Smooth muscle cell (in vitro differentiated cells): Measurements from ENCODE around the gene PSMA7. TPM values are rescaled to one million over a fixed set of nuclear protein-coding genes. Genes with fewer than 3 reads are reported as not detected.

Source experiments
- DNase-seq: peaks from one replicate; lab custom pipeline; 2025; ENCODE audit not compliant: unreplicated experiment; lab: John Stamatoyannopoulos, UW
- H2AFZ ChIP-seq: fragments of 200-600 bp; sonication (generic); 2 replicates; pipeline ENCODE4 v1.6.0; 2016; ENCODE audit warnings: antibody characterized with exemption, low read depth, mild to moderate bottlenecking
- H3F3A ChIP-seq: fragments of 200-600 bp; sonication (generic); 2 replicates; pipeline ENCODE4 v1.6.0; 2017; ENCODE audit warnings: antibody characterized with exemption, low read depth
- H3K27ac ChIP-seq: fragments of 200-600 bp; sonication (generic); 2 replicates; pipeline ENCODE4 v1.5.1; 2016; ENCODE audit warnings: low read depth, mild to moderate bottlenecking
- H3K27me3 ChIP-seq: fragments of 200-600 bp; sonication (generic); 2 replicates; pipeline ENCODE4 v1.6.1; 2016; ENCODE audit warnings: low read depth, mild to moderate bottlenecking
- H3K36me3 ChIP-seq: fragments of 200-600 bp; sonication (generic); 2 replicates; pipeline ENCODE4 v1.5.1; 2016; ENCODE audit warnings: low read depth
- H3K4me1 ChIP-seq: fragments of 200-600 bp; sonication (generic); 2 replicates; pipeline ENCODE4 v1.5.1; 2016; ENCODE audit warnings: low read depth
- H3K4me2 ChIP-seq: fragments of 200-600 bp; sonication (generic); 2 replicates; pipeline ENCODE4 v1.6.0; 2016; ENCODE audit warnings: mild to moderate bottlenecking
- H3K4me3 ChIP-seq: fragments of 200-600 bp; sonication (generic); 2 replicates; pipeline ENCODE4 v1.5.1; 2016; ENCODE audit warnings: mild to moderate bottlenecking
- H3K79me2 ChIP-seq: fragments of 200-600 bp; sonication (generic); 2 replicates; pipeline ENCODE4 v1.6.0; 2016; ENCODE audit warnings: low read depth, mild to moderate bottlenecking
- H3K9ac ChIP-seq: fragments of 200-600 bp; sonication (generic); 2 replicates; pipeline ENCODE4 v1.6.0; 2016; ENCODE audit warnings: low read depth
- H3K9me3 ChIP-seq: fragments of 200-600 bp; sonication (generic); replicated peaks from 2 replicates; pipeline ENCODE4 v1.5.1; 2016; ENCODE audit warnings: low read depth
- H4K20me1 ChIP-seq: fragments of 200-600 bp; sonication (generic); 2 replicates; pipeline ENCODE4 v1.6.0; 2016; ENCODE audit warnings: low read depth
- WGBS: methylation state at CpG from one replicate; pipeline ENCODE4 v1.1.7; 2016; ENCODE audit warnings: low lambda C conversion rate; 5-methylcytosine and 5-hydroxymethylcytosine counted together
- polyA plus RNA-seq: library from polyadenylated mRNA; unstranded; fragments of >200 nt; fragmentation: Nextera tagmentation; extraction: Ambion mirVana; gene quantifications from 2 replicates; pipeline ENCODE4 v1.2.1, GENCODE V29; 2016
- total RNA-seq: library from RNA; depleted of rRNA; stranded (reverse); fragments of >200 nt; gene quantifications from 2 replicates; pipeline ENCODE4 v1.2.3, GENCODE V29; 2014
- TF ChIP-seq, protein P1 (sequence below): fragments of 200-600 bp; sonication (generic); IDR thresholded peaks from 2 replicates; pipeline ENCODE4 v1.5.1; 2017; ENCODE audit warnings: borderline replicate concordance, mild to moderate bottlenecking, antibody characterized with exemption; ENCODE audit not compliant: insufficient read depth, poor library complexity, severe bottlenecking

Gene PSMA7
- total and polyA plus RNA-seq, 2 experiments from 2014 or later, result 297 to 473 TPM

DNA sequence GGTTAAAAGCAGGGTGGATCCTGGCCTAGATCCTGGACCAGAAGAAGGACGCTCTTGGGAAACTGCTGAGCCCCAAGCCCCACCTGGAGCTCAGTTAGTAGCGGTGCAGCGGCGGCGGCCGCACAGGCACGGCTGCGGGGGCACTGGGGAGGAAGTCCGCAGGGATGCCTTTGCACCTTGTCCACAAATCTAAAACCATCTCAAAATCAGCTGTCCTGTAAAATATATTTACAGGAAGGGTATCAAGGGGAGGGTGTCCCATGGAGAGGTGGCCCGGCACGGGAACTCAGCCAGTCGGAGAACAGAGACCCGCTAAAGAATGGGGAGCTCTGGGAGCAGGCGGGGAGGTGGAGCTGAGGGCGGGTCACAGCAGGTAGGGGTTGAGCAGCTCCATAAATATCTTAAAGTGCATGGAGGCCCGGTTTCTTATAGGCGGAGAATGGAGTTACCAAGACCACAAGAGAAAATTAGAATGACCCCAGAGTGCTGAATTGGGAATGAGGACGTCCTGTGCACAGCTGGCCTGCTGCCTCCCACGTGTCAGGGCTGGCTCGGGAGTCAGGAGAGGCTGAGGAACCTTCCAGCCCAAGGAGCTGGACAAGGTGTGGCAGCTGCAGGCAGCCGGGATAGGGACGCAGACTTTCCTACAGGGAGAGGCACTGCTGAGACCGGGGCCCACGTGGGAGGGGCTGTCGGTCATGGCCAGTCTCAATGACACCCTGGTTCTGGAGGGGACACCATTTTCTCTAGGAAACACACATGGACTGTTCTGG lies 47.6 kb upstream of the PSMA7 start:
- Histone ChIP-seq H3K9me3 (no peaks in the 10 kb centered on the region), H3K79me2 (peaks cover 61% of the 10 kb centered on the region), H3K4me1 (no peaks in the 10 kb centered on the region), H2AFZ (no peak overlapping the region), H3K27me3 (no peaks in the 10 kb centered on the region), H4K20me1 (peaks cover 81% of the 10 kb centered on the region), H3F3A (no peaks in the 10 kb centered on the region), H3K4me3 (no peak overlapping the region), H3K4me2 (no peak overlapping the region), H3K36me3 (no peaks in the 10 kb centered on the region), H3K27ac (no peak overlapping the region), H3K9ac (no peak overlapping the region)
- DNase-seq, result no peak
- TF ChIP-seq, protein P1, sequence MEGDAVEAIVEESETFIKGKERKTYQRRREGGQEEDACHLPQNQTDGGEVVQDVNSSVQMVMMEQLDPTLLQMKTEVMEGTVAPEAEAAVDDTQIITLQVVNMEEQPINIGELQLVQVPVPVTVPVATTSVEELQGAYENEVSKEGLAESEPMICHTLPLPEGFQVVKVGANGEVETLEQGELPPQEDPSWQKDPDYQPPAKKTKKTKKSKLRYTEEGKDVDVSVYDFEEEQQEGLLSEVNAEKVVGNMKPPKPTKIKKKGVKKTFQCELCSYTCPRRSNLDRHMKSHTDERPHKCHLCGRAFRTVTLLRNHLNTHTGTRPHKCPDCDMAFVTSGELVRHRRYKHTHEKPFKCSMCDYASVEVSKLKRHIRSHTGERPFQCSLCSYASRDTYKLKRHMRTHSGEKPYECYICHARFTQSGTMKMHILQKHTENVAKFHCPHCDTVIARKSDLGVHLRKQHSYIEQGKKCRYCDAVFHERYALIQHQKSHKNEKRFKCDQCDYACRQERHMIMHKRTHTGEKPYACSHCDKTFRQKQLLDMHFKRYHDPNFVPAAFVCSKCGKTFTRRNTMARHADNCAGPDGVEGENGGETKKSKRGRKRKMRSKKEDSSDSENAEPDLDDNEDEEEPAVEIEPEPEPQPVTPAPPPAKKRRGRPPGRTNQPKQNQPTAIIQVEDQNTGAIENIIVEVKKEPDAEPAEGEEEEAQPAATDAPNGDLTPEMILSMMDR, result no peak
- WGBS, result 95% methylated on average over 25 of the region's 25 CpGs

DNA sequence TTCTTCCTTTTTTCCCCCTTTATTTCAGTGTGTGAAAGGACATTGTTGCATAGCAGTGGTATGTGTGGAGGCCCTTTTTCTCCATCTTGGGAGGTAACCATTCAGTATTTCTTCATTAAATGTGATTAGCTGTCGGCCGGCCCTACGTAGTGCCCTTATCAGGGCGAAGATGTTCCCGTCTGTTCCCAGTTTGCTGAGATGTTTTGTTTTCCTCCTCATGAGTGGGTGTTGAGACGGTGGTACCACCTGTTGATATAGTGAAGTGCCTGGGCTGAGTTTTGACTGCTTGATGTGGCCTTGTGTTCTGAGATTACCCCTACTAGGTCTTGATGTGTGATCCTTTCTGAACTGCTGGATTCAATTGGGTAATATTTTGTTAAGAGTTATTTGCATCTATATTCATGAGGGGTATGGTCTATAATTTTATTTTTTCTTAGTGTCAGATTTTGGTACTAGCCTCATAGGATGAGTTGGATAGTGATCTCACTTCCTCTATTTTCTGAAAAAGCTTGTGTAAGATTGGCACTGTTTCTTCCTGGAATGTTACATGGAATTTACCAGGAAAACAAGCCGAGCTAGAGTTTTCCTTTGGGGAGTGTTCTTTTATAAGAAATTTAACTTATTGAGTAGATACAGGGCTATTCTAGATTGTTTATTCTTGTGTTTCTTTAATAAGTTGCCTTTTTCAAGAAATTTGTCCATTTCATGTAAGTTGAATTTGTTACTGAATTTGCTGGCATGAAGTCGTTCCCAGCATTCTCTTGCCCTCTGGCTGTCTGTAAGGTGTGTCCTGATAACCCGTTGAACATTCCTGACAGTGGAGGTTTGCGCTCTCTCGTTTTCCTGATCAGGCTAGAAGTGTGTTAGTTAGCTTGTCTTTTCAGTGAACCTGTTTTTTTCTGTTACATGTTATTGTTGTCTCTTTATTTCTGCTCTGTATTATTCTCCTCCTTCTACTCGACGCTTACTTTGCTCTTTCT lies 44.0 kb upstream of the PSMA7 start:
- no peak for DNase-seq
- Histone ChIP-seq H3F3A (no peaks in the 10 kb centered on the region), H3K79me2 (peaks cover 77% of the 10 kb centered on the region), H3K4me2 (no peak overlapping the region), H3K4me3 (no peak overlapping the region), H3K27me3 (no peaks in the 10 kb centered on the region), H3K27ac (no peak overlapping the region), H3K4me1 (peaks cover 4% of the 10 kb centered on the region), H3K9ac (no peak overlapping the region), H3K9me3 (no peaks in the 10 kb centered on the region), H3K36me3 (no peaks in the 10 kb centered on the region), H4K20me1 (peaks cover 49% of the 10 kb centered on the region), H2AFZ (no peak overlapping the region)
- 85% methylated on average over 13 of the region's 13 CpGs for WGBS
- TF ChIP-seq, protein P1, result no peak

DNA sequence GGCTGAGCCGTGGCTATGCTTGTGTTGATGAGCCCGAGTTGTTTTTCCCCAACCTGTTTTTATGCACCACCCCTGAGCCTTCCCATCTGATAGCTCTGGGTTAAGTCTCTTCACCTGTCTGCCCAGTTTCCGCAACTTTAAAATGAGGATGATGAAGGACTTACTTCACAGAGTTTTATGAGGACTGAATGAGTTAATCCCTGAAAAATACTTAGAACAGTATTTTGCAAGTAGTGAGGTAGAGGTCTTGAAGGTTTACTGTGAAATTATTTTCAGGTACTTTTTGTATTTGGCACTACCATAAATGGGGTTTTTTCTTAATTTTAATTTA lies 42.9 kb upstream of the PSMA7 start:
- H3K4me3 ChIP-seq, result no peak overlapping the region
- H4K20me1 ChIP-seq, result peaks cover 40% of the 10 kb centered on the region
- H3K27me3 ChIP-seq, result no peaks in the 10 kb centered on the region
- TF ChIP-seq, protein P1, result no peak
- H3K9me3 ChIP-seq, result no peaks in the 10 kb centered on the region
- H3K4me2 ChIP-seq, result no peak overlapping the region
- no peak overlapping the region for H2AFZ ChIP-seq
- 96% methylated on average over 3 of the region's 3 CpGs for WGBS
- H3K27ac ChIP-seq, result no peak overlapping the region
- no peak overlapping the region for H3K9ac ChIP-seq
- H3F3A ChIP-seq, result peaks cover 10% of the 10 kb centered on the region
- no peaks in the 10 kb centered on the region for H3K36me3 ChIP-seq
- peaks cover 71% of the 10 kb centered on the region for H3K79me2 ChIP-seq
- no peak for DNase-seq
- H3K4me1 ChIP-seq, result peaks cover 11% of the 10 kb centered on the region
